Neural cell (in vitro differentiated cells): ENCODE results near the gene SERPINE1. TPM values are rescaled to one million over a fixed set of nuclear protein-coding genes. Genes with fewer than 3 reads are reported as not detected.
"Not testable (repeated sequence)": the region's sequence is repeated elsewhere in the genome, so short reads cannot be mapped to it uniquely, and the experiment has no call there.

ENCODE experiments used
- H2AFZ ChIP-seq: fragments of 200-600, 300-800 bp; sonication (generic), shearing (Covaris generic); 2 replicates; pipeline ENCODE4 v1.6.0; 2014; ENCODE audit warnings: low read depth, mild to moderate bottlenecking, antibody characterized with exemption, low read length, moderate library complexity
- H3F3A ChIP-seq: fragments of 200-600 bp; shearing (Covaris generic); 2 replicates; pipeline ENCODE4 v1.6.1; 2016; ENCODE audit warnings: mild to moderate bottlenecking, moderate library complexity, mixed read lengths, antibody characterized with exemption, low read length; ENCODE audit not compliant: insufficient read depth, poor library complexity, severe bottlenecking
- H3K27ac ChIP-seq: fragments of 200-600, 300-800 bp; sonication (generic), shearing (Covaris generic); 2 replicates; pipeline ENCODE4 v1.5.1; 2014; ENCODE audit warnings: mild to moderate bottlenecking, low read length, moderate library complexity
- H3K27me3 ChIP-seq: fragments of 300-800, 200-600 bp; sonication (generic), shearing (Covaris generic); 2 replicates; pipeline ENCODE4 v1.6.0; 2014; ENCODE audit warnings: mild to moderate bottlenecking, low read depth, low read length, moderate library complexity; ENCODE audit not compliant: insufficient read depth
- H3K36me3 ChIP-seq: fragments of 300-800, 200-600 bp; sonication (generic), shearing (Covaris generic); 2 replicates; pipeline ENCODE4 v1.5.1; 2014; ENCODE audit warnings: mild to moderate bottlenecking, antibody characterized with exemption, low read length, moderate library complexity; ENCODE audit not compliant: insufficient read depth
- H3K4me2 ChIP-seq: fragments of 300-800, 200-600 bp; sonication (generic), shearing (Covaris generic); 2 replicates; pipeline ENCODE4 v1.6.0; 2014; ENCODE audit warnings: mild to moderate bottlenecking, low read length
- H3K4me3 ChIP-seq: fragments of 300-800, 200-600 bp; sonication (generic), shearing (Covaris generic); 2 replicates; pipeline ENCODE4 v1.5.1; 2014; ENCODE audit warnings: mild to moderate bottlenecking, low read length, moderate library complexity
- H3K79me2 ChIP-seq: fragments of 200-600 bp; shearing (Covaris generic); replicated peaks from 2 replicates; pipeline ENCODE4 v1.6.0; 2014; ENCODE audit warnings: mild to moderate bottlenecking, low read length, moderate library complexity; ENCODE audit not compliant: insufficient read depth
- H3K9ac ChIP-seq: fragments of 300-800, 200-600 bp; sonication (generic), shearing (Covaris generic); 2 replicates; pipeline ENCODE4 v1.6.1; 2016; ENCODE audit warnings: mild to moderate bottlenecking, low read length, mixed read lengths
- H3K9me2 ChIP-seq: fragments of 200-600 bp; shearing (Covaris generic); 2 replicates; pipeline ENCODE4 v1.6.1; 2016; ENCODE audit warnings: mild to moderate bottlenecking, low read length, mixed read lengths; ENCODE audit not compliant: insufficient read depth
- H3K9me3 ChIP-seq: fragments of 200-600, 300-800 bp; sonication (generic), shearing (Covaris generic); 2 replicates; pipeline ENCODE4 v1.6.1; 2016; ENCODE audit warnings: mild to moderate bottlenecking, mixed run types, low read length, moderate library complexity, mixed read lengths
- H4K20me1 ChIP-seq: fragments of 200-600 bp; shearing (Covaris generic); 2 replicates; pipeline ENCODE4 v1.6.1; 2016; ENCODE audit warnings: mild to moderate bottlenecking, mixed run types; ENCODE audit not compliant: insufficient read depth
- EP300 ChIP-seq: fragments of 450-650 bp; conservative IDR thresholded peaks from 2 replicates; pipeline ENCODE4 v1.6.1; 2014; ENCODE audit warnings: antibody characterized with exemption, mild to moderate bottlenecking, moderate library complexity; ENCODE audit not compliant: poor library complexity, severe bottlenecking
- EZH2 ChIP-seq: fragments of 200-600, 300-800 bp; shearing (Covaris generic), sonication (generic); IDR thresholded peaks from 2 replicates; pipeline ENCODE4 v1.6.1; 2014; ENCODE audit warnings: antibody characterized with exemption, low read length, borderline replicate concordance, mild to moderate bottlenecking; ENCODE audit not compliant: insufficient read depth, poor library complexity, severe bottlenecking
- MXI1 ChIP-seq: fragments of 450-650 bp; conservative IDR thresholded peaks from 2 replicates; pipeline ENCODE4 v1.6.1; 2014; ENCODE audit warnings: antibody characterized with exemption, mild to moderate bottlenecking; ENCODE audit not compliant: poor library complexity, severe bottlenecking
- POLR2AphosphoS5 ChIP-seq: IDR thresholded peaks from 2 replicates; pipeline ENCODE4 v1.6.1; 2012
- RAD21 ChIP-seq: fragments of 450-650 bp; conservative IDR thresholded peaks from 2 replicates; pipeline ENCODE4 v1.6.1; 2014; ENCODE audit warnings: antibody characterized with exemption, mild to moderate bottlenecking, moderate library complexity
- TAF1 ChIP-seq: IDR thresholded peaks from 2 replicates; pipeline ENCODE4 v1.6.1; 2012; ENCODE audit warnings: low read depth
- polyA plus RNA-seq: library from polyadenylated mRNA; depleted of rRNA; stranded (reverse); fragments of >200 nt; gene quantifications from 2 replicates; pipeline ENCODE4 v1.2.3, GENCODE V29; 2014
- TF ChIP-seq, protein P1 (sequence below): IDR thresholded peaks from 2 replicates; pipeline ENCODE4 v1.6.1; 2012; ENCODE audit warnings: borderline replicate concordance
- TF ChIP-seq, protein P2 (sequence below): fragments of 450-650 bp; IDR thresholded peaks from 2 replicates; pipeline ENCODE4 v1.5.1; 2014; ENCODE audit warnings: antibody characterized with exemption, mild to moderate bottlenecking, moderate library complexity; ENCODE audit not compliant: poor library complexity, severe bottlenecking

The SERPINE1 gene
- polyA plus RNA-seq, 1 donor from 2014 or later, result 0.12 TPM

DNA sequence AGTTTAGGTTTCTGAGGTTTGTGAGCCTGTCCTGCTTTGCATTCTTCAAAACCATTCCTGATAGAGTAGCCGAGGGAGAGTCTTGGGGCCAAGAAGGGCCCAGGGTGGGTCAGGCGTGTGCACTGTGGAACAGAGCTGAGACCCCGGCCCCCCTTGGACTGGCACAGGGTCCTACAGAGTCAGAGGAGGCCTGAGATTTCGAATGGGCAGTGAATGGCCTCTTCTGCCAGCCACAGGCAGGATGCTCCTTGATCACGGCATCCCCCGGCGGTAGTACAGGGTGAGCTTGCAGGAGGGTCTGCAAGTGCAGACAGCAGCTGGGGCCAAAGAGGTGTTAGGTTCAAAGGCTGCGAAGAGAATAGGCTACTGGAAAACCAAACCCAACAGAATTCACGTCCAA, 37.0 kb upstream of the SERPINE1 start:
- Histone ChIP-seq H3F3A (no peaks in the 10 kb centered on the region), H3K9me2 (no peaks in the 10 kb centered on the region), H4K20me1 (no peaks in the 10 kb centered on the region), H2AFZ (no peak overlapping the region), H3K36me3 (no peaks in the 10 kb centered on the region), H3K27ac (no peak overlapping the region), H3K4me3 (no peak overlapping the region), H3K9me3 (no peaks in the 10 kb centered on the region), H3K4me2 (no peak overlapping the region), H3K79me2 (no peaks in the 10 kb centered on the region), H3K27me3 (no peaks in the 10 kb centered on the region), H3K9ac (no peak overlapping the region)
- TF ChIP-seq MXI1, result no peak
- TF ChIP-seq, protein P1, sequence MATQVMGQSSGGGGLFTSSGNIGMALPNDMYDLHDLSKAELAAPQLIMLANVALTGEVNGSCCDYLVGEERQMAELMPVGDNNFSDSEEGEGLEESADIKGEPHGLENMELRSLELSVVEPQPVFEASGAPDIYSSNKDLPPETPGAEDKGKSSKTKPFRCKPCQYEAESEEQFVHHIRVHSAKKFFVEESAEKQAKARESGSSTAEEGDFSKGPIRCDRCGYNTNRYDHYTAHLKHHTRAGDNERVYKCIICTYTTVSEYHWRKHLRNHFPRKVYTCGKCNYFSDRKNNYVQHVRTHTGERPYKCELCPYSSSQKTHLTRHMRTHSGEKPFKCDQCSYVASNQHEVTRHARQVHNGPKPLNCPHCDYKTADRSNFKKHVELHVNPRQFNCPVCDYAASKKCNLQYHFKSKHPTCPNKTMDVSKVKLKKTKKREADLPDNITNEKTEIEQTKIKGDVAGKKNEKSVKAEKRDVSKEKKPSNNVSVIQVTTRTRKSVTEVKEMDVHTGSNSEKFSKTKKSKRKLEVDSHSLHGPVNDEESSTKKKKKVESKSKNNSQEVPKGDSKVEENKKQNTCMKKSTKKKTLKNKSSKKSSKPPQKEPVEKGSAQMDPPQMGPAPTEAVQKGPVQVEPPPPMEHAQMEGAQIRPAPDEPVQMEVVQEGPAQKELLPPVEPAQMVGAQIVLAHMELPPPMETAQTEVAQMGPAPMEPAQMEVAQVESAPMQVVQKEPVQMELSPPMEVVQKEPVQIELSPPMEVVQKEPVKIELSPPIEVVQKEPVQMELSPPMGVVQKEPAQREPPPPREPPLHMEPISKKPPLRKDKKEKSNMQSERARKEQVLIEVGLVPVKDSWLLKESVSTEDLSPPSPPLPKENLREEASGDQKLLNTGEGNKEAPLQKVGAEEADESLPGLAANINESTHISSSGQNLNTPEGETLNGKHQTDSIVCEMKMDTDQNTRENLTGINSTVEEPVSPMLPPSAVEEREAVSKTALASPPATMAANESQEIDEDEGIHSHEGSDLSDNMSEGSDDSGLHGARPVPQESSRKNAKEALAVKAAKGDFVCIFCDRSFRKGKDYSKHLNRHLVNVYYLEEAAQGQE, result no peak

DNA sequence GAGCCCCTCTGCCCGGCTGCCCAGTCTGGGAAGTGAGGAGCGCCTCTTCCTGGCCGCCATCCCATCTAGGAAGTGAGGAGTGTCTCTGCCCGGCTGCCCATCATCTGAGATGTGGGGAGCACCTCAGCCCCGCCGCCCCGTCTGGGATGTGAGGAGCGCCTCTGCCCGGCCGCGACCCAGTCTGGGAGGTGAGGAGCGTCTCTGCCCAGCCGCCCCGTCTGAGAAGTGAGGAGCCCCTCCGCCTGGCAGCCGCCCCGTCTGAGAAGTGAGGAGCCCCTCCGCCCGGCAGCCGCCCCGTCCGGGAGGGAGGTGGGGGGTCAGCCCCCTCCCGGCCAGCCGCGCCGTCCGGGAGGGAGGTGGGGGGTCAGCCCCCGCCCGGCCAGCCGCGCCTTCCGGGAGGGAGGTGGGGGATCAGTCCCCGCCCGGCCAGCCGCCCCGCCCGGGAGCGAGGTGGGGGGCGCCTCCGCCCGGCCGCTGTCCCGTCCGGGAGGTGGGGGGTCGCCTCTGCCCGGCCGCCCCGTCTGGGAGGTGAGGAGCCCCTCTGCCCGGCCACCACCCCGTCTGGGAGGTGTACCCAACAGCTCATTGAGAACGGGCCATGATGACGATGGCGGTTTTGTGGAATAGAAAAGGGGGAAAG, 34.5 kb upstream of the SERPINE1 start:
- not testable (repeated sequence) for H3K4me3 ChIP-seq, H3K9ac ChIP-seq, H3K79me2 ChIP-seq, H3K27ac ChIP-seq, H3F3A ChIP-seq, H3K9me2 ChIP-seq, H3K27me3 ChIP-seq, H3K9me3 ChIP-seq, H2AFZ ChIP-seq, H3K4me2 ChIP-seq, H4K20me1 ChIP-seq, H3K36me3 ChIP-seq

DNA sequence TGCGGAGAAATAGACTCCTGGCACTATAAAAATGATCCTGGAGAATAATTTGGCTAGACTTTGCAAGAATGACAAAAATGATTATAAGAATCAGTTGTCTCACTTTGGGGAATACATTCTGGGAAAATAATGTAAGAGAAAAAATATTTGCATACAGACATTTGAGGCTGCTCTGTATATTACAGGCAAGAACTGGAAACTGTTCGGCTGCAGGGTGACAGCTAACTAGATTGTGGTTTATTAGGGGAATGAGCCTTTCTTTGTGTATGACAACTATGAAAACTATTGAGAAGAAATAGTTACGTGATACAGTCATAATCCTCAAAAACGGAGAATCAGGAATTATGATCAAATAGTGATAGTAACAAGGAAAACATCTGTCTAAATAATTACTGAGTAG, 33.0 kb upstream of the SERPINE1 start:
- no peak overlapping the region for H3K4me2 ChIP-seq
- no peaks in the 10 kb centered on the region for H4K20me1 ChIP-seq
- TF ChIP-seq EZH2 (no peak), TAF1 (no peak), RAD21 (no peak), POLR2AphosphoS5 (no peak), EP300 (no peak)
- TF ChIP-seq, protein P1, result no peak
- TF ChIP-seq, protein P2, sequence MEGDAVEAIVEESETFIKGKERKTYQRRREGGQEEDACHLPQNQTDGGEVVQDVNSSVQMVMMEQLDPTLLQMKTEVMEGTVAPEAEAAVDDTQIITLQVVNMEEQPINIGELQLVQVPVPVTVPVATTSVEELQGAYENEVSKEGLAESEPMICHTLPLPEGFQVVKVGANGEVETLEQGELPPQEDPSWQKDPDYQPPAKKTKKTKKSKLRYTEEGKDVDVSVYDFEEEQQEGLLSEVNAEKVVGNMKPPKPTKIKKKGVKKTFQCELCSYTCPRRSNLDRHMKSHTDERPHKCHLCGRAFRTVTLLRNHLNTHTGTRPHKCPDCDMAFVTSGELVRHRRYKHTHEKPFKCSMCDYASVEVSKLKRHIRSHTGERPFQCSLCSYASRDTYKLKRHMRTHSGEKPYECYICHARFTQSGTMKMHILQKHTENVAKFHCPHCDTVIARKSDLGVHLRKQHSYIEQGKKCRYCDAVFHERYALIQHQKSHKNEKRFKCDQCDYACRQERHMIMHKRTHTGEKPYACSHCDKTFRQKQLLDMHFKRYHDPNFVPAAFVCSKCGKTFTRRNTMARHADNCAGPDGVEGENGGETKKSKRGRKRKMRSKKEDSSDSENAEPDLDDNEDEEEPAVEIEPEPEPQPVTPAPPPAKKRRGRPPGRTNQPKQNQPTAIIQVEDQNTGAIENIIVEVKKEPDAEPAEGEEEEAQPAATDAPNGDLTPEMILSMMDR, result no peak
- no peak overlapping the region for H3K9ac ChIP-seq
- no peaks in the 10 kb centered on the region for H3K36me3 ChIP-seq
- no peaks in the 10 kb centered on the region for H3K79me2 ChIP-seq
- no peak overlapping the region for H3K4me3 ChIP-seq
- H3K9me3 ChIP-seq, result no peaks in the 10 kb centered on the region
- no peaks in the 10 kb centered on the region for H3K27me3 ChIP-seq
- H2AFZ ChIP-seq, result no peak overlapping the region
- H3F3A ChIP-seq, result no peaks in the 10 kb centered on the region
- H3K27ac ChIP-seq, result no peak overlapping the region
- no peaks in the 10 kb centered on the region for H3K9me2 ChIP-seq
